HFF-Myc (cell line): ENCODE results near the gene UBE2E3.

Experiments
- DNase-seq: peaks from one replicate; pipeline ENCODE4 v3.0.0-alpha.2; 2011; ENCODE audit warnings: low read depth; ENCODE audit errors: extremely low read depth
- H3K4me3 ChIP-seq: replicated peaks from 2 replicates; pipeline ENCODE4 v1.5.1; 2011; ENCODE audit warnings: low read depth, mild to moderate bottlenecking, control low read depth, low read length
- TF ChIP-seq, protein P1 (sequence below): IDR thresholded peaks from 2 replicates; pipeline ENCODE4 v1.5.1; 2012; ENCODE audit warnings: mild to moderate bottlenecking, low read depth, low read length, control low read depth; ENCODE audit errors: missing control alignments

The UBE2E3 gene

GRCh38 chr2:180959787-180960186 lies 20.6 kb upstream of the UBE2E3 start:
- no peak for DNase-seq
- H3K4me3 ChIP-seq: no peak overlapping the region
- TF ChIP-seq, protein P1, sequence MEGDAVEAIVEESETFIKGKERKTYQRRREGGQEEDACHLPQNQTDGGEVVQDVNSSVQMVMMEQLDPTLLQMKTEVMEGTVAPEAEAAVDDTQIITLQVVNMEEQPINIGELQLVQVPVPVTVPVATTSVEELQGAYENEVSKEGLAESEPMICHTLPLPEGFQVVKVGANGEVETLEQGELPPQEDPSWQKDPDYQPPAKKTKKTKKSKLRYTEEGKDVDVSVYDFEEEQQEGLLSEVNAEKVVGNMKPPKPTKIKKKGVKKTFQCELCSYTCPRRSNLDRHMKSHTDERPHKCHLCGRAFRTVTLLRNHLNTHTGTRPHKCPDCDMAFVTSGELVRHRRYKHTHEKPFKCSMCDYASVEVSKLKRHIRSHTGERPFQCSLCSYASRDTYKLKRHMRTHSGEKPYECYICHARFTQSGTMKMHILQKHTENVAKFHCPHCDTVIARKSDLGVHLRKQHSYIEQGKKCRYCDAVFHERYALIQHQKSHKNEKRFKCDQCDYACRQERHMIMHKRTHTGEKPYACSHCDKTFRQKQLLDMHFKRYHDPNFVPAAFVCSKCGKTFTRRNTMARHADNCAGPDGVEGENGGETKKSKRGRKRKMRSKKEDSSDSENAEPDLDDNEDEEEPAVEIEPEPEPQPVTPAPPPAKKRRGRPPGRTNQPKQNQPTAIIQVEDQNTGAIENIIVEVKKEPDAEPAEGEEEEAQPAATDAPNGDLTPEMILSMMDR: no peak

- TF ChIP-seq, protein P1: no peak
- no peak overlapping the region for H3K4me3 ChIP-seq
- DNase-seq: no peak
These were observed 19.4 kb upstream of the UBE2E3 start for GRCh38 chr2:180960982-180961381.

GRCh38 chr2:180962727-180963314 lies 17.6 kb upstream of the UBE2E3 start:
- H3K4me3 ChIP-seq: no peak overlapping the region
- no peak for DNase-seq
- TF ChIP-seq, protein P1: no peak

DNA sequence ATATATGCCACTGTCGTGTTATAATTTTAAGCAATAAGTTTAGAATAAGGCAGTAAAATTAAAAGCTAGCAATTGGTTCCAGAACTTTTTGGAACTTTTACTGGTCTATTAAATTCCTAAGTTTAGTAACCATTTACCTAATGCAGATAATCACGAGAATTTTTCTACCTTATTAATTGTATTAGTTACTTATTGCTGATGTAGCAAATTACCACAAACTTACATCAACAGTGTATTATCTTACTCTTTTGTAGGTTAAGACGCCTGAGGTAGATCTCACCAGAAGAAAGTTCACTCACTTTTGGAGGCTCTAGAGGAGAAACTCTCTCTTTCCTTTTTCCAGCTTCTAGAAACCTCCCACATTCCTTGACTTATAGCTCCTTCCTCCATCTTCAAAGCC lies 14.0 kb upstream of the UBE2E3 start:
- TF ChIP-seq, protein P1: no peak
- DNase-seq: no peak
- no peak overlapping the region for H3K4me3 ChIP-seq

DNA sequence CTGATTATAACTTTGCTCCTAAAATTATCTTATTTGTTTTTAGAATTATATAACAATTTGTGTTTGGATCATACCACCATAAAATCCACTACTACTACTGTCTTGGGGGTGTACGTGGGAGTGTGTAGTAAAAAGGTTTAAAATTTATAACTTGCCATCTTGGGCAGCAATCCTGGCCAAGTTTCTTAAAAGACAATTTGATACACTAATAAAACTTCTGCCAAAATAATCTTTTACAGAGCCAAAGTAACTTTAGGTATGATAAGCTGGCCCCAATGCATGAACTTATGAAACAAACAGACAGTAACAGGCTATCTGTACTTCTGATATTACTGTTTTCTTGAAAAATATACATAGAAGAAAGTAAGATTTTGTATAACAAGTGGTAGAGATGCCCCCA lies 11.3 kb upstream of the UBE2E3 start:
- no peak overlapping the region for H3K4me3 ChIP-seq
- DNase-seq: no peak
- TF ChIP-seq, protein P1: no peak

GRCh38 chr2:180970016-180970415 lies 10.4 kb upstream of the UBE2E3 start:
- TF ChIP-seq, protein P1: no peak
- DNase-seq: no peak
- no peak overlapping the region for H3K4me3 ChIP-seq

DNA sequence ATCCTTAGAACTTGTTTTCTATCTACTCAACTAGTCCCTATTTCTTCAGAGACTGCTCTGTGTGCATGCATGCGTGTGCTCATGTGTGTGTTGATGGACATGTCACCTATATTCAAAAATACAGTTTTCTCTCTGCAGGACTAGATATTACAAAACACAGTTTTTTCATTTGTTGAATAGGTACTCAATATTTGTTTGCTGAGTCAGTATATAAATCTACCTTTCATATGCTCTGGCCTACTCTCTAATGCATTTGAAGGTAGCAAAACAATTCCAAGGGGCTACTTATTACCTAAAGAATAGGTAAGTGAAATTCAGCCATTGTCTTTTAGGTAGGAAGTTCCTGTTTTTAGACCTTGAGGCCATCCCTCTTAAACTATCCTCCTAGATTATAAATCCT lies 8.6 kb upstream of the UBE2E3 start:
- TF ChIP-seq, protein P1: no peak
- H3K4me3 ChIP-seq: no peak overlapping the region
- no peak for DNase-seq
